Loucy (cell line): ENCODE results near the gene ZDHHC8.

Source experiments
- H2AFZ ChIP-seq: fragments of 200-600 bp; sonication (generic); 2 replicates; pipeline ENCODE4 v1.6.0; 2016; ENCODE audit warnings: antibody characterized with exemption, mild to moderate bottlenecking, low read length, moderate library complexity
- H3F3A ChIP-seq: fragments of 200-600 bp; 2 replicates; pipeline ENCODE4 v1.6.0; 2016; ENCODE audit warnings: antibody characterized with exemption, low read depth, mild to moderate bottlenecking
- H3K27me3 ChIP-seq: fragments of 200-600 bp; sonication (generic); 2 replicates; pipeline ENCODE4 v1.6.1; 2014; ENCODE audit warnings: low read length, mild to moderate bottlenecking; ENCODE audit not compliant: insufficient read depth, poor library complexity, severe bottlenecking
- H3K36me3 ChIP-seq: fragments of 200-600 bp; sonication (generic); 2 replicates; pipeline ENCODE4 v1.6.1; 2016; ENCODE audit warnings: low read length; ENCODE audit not compliant: insufficient read depth
- H3K4me1 ChIP-seq: fragments of 200-600 bp; sonication (generic); 2 replicates; pipeline ENCODE4 v1.5.1; 2014; ENCODE audit warnings: low read length, mild to moderate bottlenecking; ENCODE audit not compliant: insufficient read depth, poor library complexity, severe bottlenecking
- H3K4me2 ChIP-seq: fragments of 200-600 bp; sonication (generic); 2 replicates; pipeline ENCODE4 v1.6.0; 2014; ENCODE audit warnings: antibody characterized with exemption, low read length, low read depth, mild to moderate bottlenecking; ENCODE audit not compliant: poor library complexity, severe bottlenecking
- H3K4me3 ChIP-seq: fragments of 200-600 bp; sonication (generic); 2 replicates; pipeline ENCODE4 v1.5.1; 2014; ENCODE audit warnings: low read length, mild to moderate bottlenecking, mixed read lengths; ENCODE audit not compliant: poor library complexity, severe bottlenecking
- H3K79me2 ChIP-seq: fragments of 200-600 bp; sonication (generic); 2 replicates; pipeline ENCODE4 v1.6.1; 2014; ENCODE audit warnings: low read length; ENCODE audit not compliant: insufficient read depth
- H3K9ac ChIP-seq: fragments of 200-600 bp; sonication (generic); 2 replicates; pipeline ENCODE4 v1.6.0; 2014; ENCODE audit warnings: mild to moderate bottlenecking, low read depth, low read length, moderate library complexity; ENCODE audit not compliant: poor library complexity, severe bottlenecking
- H3K9me2 ChIP-seq: fragments of 200-600 bp; sonication (generic); replicated peaks from 2 replicates; pipeline ENCODE4 v1.6.1; 2016; ENCODE audit warnings: low read depth, low read length, mixed read lengths
- H3K9me3 ChIP-seq: fragments of 200-600 bp; sonication (generic); 2 replicates; pipeline ENCODE4 v1.6.1; 2014; ENCODE audit warnings: mild to moderate bottlenecking, antibody characterized with exemption, low read length, low read depth; ENCODE audit not compliant: insufficient read depth
- H4K20me1 ChIP-seq: fragments of 200-600 bp; sonication (generic); 2 replicates; pipeline ENCODE4 v1.6.0; 2014; ENCODE audit warnings: antibody characterized with exemption, low read length, mild to moderate bottlenecking; ENCODE audit not compliant: insufficient read depth, poor library complexity, severe bottlenecking
- CTCF ChIP-seq: fragments of 200-600 bp; sonication (generic); conservative IDR thresholded peaks from 2 replicates; pipeline ENCODE4 v1.5.1; 2014; ENCODE audit warnings: mild to moderate bottlenecking, antibody characterized with exemption, low read length
- EZH2phosphoT487 ChIP-seq: fragments of 200-600 bp; IDR thresholded peaks from 2 replicates; pipeline ENCODE4 v1.6.1; 2018; ENCODE audit warnings: antibody characterized with exemption, mild to moderate bottlenecking, moderate library complexity, borderline replicate concordance

Gene ZDHHC8

GRCh38 chr22:20194681-20195593 lies 63.3 kb downstream of the ZDHHC8 start:
- Histone ChIP-seq H4K20me1 (no peaks in the 10 kb centered on the region), H3K4me3 (no peak overlapping the region), H3K4me1 (peaks cover 5% of the 10 kb centered on the region), H2AFZ (no peak overlapping the region), H3K4me2 (no peak overlapping the region), H3K9ac (no peak overlapping the region), H3K79me2 (no peaks in the 10 kb centered on the region), H3K9me2 (no peaks in the 10 kb centered on the region), H3K9me3 (no peaks in the 10 kb centered on the region), H3K27me3 (no peaks in the 10 kb centered on the region), H3F3A (no peaks in the 10 kb centered on the region), H3K36me3 (no peaks in the 10 kb centered on the region)
- TF ChIP-seq CTCF (no peak), EZH2phosphoT487 (no peak)

- Histone ChIP-seq H3K9me3 (no peaks in the 10 kb centered on the region), H3K9me2 (no peaks in the 10 kb centered on the region), H3K4me1 (peaks cover 5% of the 10 kb centered on the region), H3K4me3 (no peak overlapping the region), H3K27me3 (no peaks in the 10 kb centered on the region), H3K79me2 (no peaks in the 10 kb centered on the region), H3F3A (no peaks in the 10 kb centered on the region), H3K36me3 (no peaks in the 10 kb centered on the region), H3K9ac (no peak overlapping the region), H2AFZ (no peak overlapping the region), H3K4me2 (no peak overlapping the region), H4K20me1 (no peaks in the 10 kb centered on the region)
- TF ChIP-seq EZH2phosphoT487 (no peak), CTCF (no peak)
Measured at GRCh38 chr22:20196094-20196842, 64.7 kb downstream of the ZDHHC8 start.
